Endothelial cell of umbilical vein (primary cell): ENCODE results near the gene TCF23. TPM values are rescaled to one million over a fixed set of nuclear protein-coding genes. Genes with fewer than 3 reads are reported as not detected.

Experiments
- BruUV-seq: library from RNA; stranded (reverse); fragments of 400-500 nt; replicated peaks from 2 replicates; lab custom pipeline; 2021; lab: Mats Ljungman, UMichigan
- CTCF ChIA-PET: fragments of 300-600, 350-600 bp; sonication (Branson Sonifier 250); formaldehyde crosslinking; loops from one replicate; lab custom pipeline; 2021; ENCODE audit warnings: antibody characterized with exemption, inconsistent platforms; lab: Charles Lee
- POLR2A ChIA-PET: fragments of 300-600, 350-600 bp; sonication (Branson Sonifier 250); formaldehyde crosslinking; loops from one replicate; lab custom pipeline; 2021; ENCODE audit warnings: antibody characterized with exemption, inconsistent platforms; lab: Charles Lee
- DNase-seq: peaks from one replicate; pipeline ENCODE4 v3.0.0-alpha.2; 2011; ENCODE audit warnings: low read depth, low spot score
- FAIRE-seq: peaks from 2 replicates; lab custom pipeline; 2011; peaks lifted over from hg19 to GRCh38; lab: Jason Lieb, UNC
- H2AFZ ChIP-seq: 2 replicates; pipeline ENCODE4 v1.6.0; 2012; ENCODE audit warnings: low read depth, low read length, control low read depth, inconsistent platforms
- H3K27ac ChIP-seq: 2 replicates; pipeline ENCODE4 v1.5.1; 2011; ENCODE audit warnings: low read depth, mild to moderate bottlenecking, control low read depth, low read length, moderate library complexity; ENCODE audit not compliant: insufficient read depth
- H3K27me3 ChIP-seq, 2 experiments: 2 replicates each; pipeline versions ENCODE4 v1.6.0 to v1.6.1; 2011; ENCODE audit warnings: low read length in 2 of 2, mixed read lengths in 1 of 2; ENCODE audit not compliant: control insufficient read depth in 2 of 2, insufficient read depth in 2 of 2
- H3K36me3 ChIP-seq, 2 experiments: 2 replicates in 1 of 2; 3 replicates in 1 of 2; pipeline ENCODE4 v1.5.1; 2011; ENCODE audit warnings: low read length in 2 of 2, mild to moderate bottlenecking in 1 of 2, moderate library complexity in 1 of 2; ENCODE audit not compliant: control insufficient read depth in 2 of 2, insufficient read depth in 2 of 2; ENCODE audit errors: extremely low read depth in 1 of 2
- H3K4me1 ChIP-seq: 3 replicates; pipeline ENCODE4 v1.5.1; 2011; ENCODE audit warnings: mild to moderate bottlenecking, low read length; ENCODE audit not compliant: control insufficient read depth, insufficient read depth; ENCODE audit errors: extremely low read depth
- H3K4me2 ChIP-seq: 2 replicates; pipeline ENCODE4 v1.6.1; 2011; ENCODE audit warnings: low read length, control low read depth, mixed read lengths; ENCODE audit not compliant: insufficient read depth
- H3K4me3 ChIP-seq, 3 experiments: fragments of 200-600 bp in 1 of 3; sonication (generic), shearing (Covaris generic) in 1 of 3; replicated peaks in 1 of 3; 2 replicates each; pipeline ENCODE4 v1.5.1; 2011 to 2016; ENCODE audit warnings: control low read depth in 3 of 3, low read length in 3 of 3, mild to moderate bottlenecking in 2 of 3, inconsistent platforms in 1 of 3, low read depth in 1 of 3, moderate library complexity in 1 of 3; ENCODE audit not compliant: insufficient read depth in 1 of 3
- H3K79me2 ChIP-seq: 2 replicates; pipeline ENCODE4 v1.6.0; 2012; ENCODE audit warnings: low read length, inconsistent platforms; ENCODE audit not compliant: control insufficient read depth, insufficient read depth
- H3K9ac ChIP-seq: replicated peaks from 2 replicates; pipeline ENCODE3; 2011; ENCODE audit warnings: low read length, control low read depth; ENCODE audit not compliant: insufficient read depth; ENCODE audit errors: extremely low read depth
- H3K9me1 ChIP-seq: replicated peaks from 3 replicates; pipeline ENCODE4 v1.6.0; 2011; ENCODE audit warnings: mild to moderate bottlenecking, low read length; ENCODE audit not compliant: control insufficient read depth, insufficient read depth; ENCODE audit errors: extremely low read depth
- H3K9me3 ChIP-seq: replicated peaks from 2 replicates; pipeline ENCODE4 v1.5.1; 2012; ENCODE audit warnings: low read length, inconsistent platforms; ENCODE audit not compliant: control insufficient read depth, insufficient read depth
- H4K20me1 ChIP-seq: replicated peaks from 2 replicates; pipeline ENCODE3; 2011; ENCODE audit warnings: mild to moderate bottlenecking, low read length; ENCODE audit not compliant: control insufficient read depth, insufficient read depth; ENCODE audit errors: extremely low read depth
- CTCF ChIP-seq, 2 donors: IDR thresholded peaks; 1 replicate in 1 of 2; 2 replicates in 1 of 2; pipeline ENCODE4 v1.5.1; 2011; ENCODE audit warnings: low read length in 2 of 2, mild to moderate bottlenecking in 2 of 2, moderate library complexity in 2 of 2, control low read depth in 1 of 2, inconsistent platforms in 1 of 2, low read depth in 1 of 2; ENCODE audit not compliant: insufficient read depth in 1 of 2; ENCODE audit errors: extremely low read depth in 1 of 2
- EZH2 ChIP-seq: IDR thresholded peaks from 2 replicates; pipeline ENCODE4 v1.6.1; 2012; ENCODE audit warnings: borderline replicate concordance, low read depth, mild to moderate bottlenecking, moderate library complexity, low read length, inconsistent platforms; ENCODE audit not compliant: severe bottlenecking
- FOS ChIP-seq: IDR thresholded peaks from 2 replicates; pipeline ENCODE4 v1.6.1; 2011; ENCODE audit warnings: mild to moderate bottlenecking, low read length, moderate library complexity, borderline replicate concordance; ENCODE audit not compliant: insufficient read depth
- GATA2 ChIP-seq: IDR thresholded peaks from 2 replicates; pipeline ENCODE4 v1.7.0; 2011; ENCODE audit warnings: low read depth, mild to moderate bottlenecking, moderate library complexity, mixed read lengths, low read length; ENCODE audit not compliant: insufficient read length, insufficient read depth
- JUN ChIP-seq: IDR thresholded peaks from 2 replicates; pipeline ENCODE4 v1.6.1; 2011; ENCODE audit warnings: borderline replicate concordance, low read depth; ENCODE audit not compliant: insufficient read length, insufficient read depth
- MAX ChIP-seq: IDR thresholded peaks from 2 replicates; pipeline ENCODE4 v1.6.1; 2011; ENCODE audit not compliant: insufficient read depth, insufficient read length
- MYC ChIP-seq: IDR thresholded peaks from one replicate; pipeline ENCODE4 v1.6.1; 2011; ENCODE audit warnings: mild to moderate bottlenecking, low read depth, low read length
- POLR2A ChIP-seq: IDR thresholded peaks from 2 replicates; pipeline ENCODE4 v1.6.1; 2012; ENCODE audit warnings: low read depth, mild to moderate bottlenecking, control low read depth, low read length
- POLR2AphosphoS5 ChIP-seq: IDR thresholded peaks from 2 replicates; pipeline ENCODE4 v1.6.1; 2012; ENCODE audit warnings: low read depth, mild to moderate bottlenecking, control low read depth, low read length, moderate library complexity; ENCODE audit not compliant: insufficient read depth
- dilution Hi-C: fragments of 300-500 bp; cut with MboI; formaldehyde crosslinking; loops from one replicate; pipeline ENCODE4 v1.15.0; 2019; ENCODE audit warnings: low sequenced_read_pairs; ENCODE audit not compliant: extremely low pct_ligation_motif_present
- intact Hi-C: fragments of 100-400 bp; cut with micrococcal nuclease; formaldehyde crosslinking; loops from one replicate; pipeline ENCODE4 v1.10.0; 2022
- polyA plus RNA-seq, 4 experiments: library from polyadenylated mRNA; depleted of rRNA in 3 of 4; stranded (reverse) in 3 of 4; unstranded in 1 of 4; fragments of >200 nt; gene quantifications; 2 replicates each; pipeline versions ENCODE4 v1.2.1 to v1.2.3, GENCODE V29; 2011 to 2012; ENCODE audit warnings: missing spikeins in 1 of 4
- total RNA-seq: library from RNA; stranded (reverse); gene quantifications from 2 replicates; pipeline ENCODE4 v1.2.3, GENCODE V29; 2021

Gene TCF23
- total and polyA plus RNA-seq, 2 donors (not counting 3 experiments of a cell fraction or from before 2014, with no cell fraction given): not detected

DNA sequence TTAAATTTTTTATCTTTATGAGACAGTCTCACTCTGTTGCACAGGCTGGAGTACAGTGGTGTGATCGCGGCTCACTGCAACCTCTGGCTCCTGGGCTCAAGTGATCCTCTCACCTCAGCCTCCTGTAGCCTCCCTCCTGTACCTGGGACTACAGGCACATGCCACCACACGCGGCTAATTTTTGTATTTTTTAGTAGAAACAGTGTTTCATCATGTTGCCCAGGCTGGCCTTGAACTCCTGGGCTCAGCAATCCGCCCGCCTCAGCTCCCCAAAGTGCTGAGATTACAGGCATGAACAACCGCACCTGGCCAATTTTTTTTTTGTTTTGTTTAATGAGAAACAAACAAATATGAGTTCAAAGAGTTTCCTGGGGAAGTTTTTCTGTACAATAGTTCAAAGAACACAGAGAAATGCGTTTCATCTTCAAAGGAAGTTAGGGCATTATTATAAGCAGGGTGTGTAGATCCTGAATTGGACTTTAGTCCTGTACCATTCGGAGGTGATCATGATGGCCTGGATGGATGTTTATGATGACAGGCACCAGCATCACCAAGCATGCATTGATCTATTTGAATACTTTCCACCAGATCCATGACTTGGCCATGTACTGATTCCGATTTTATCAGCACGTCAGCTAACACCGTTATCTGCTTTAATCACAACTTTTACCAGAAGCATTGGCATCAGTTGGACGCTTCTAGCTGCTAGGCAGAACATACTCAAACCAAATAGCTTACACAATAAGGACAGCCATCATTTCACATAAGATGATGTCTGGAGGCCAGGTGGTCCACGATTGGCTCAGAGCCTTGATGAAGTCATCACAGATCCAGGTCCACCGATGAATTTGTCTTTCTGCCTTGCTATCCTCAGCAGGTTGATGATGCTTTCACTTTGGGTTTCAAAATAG is 28.9 kb downstream of the TCF23 start:
- POLR2A ChIA-PET: interaction anchor here (0.6 kb wide), 1 partner anchor 130 kb away, joined by 3 read pairs; no protein-coding TSS in a partner anchor
- intact Hi-C loops: no loop called here
- dilution Hi-C loops: no loop called here

GRCh38 chr2:27178469-27178868 is 29.7 kb downstream of the TCF23 start:
- dilution Hi-C loops: no loop called here
- no peak overlapping the region for H3K27ac ChIP-seq
- intact Hi-C loops: no loop called here
- ChIA-PET POLR2A (no interaction called here), CTCF (interaction anchor here (1.0 to 1.2 kb wide), 2 partner anchors 9 to 332 kb away, joined by 3 to 4 read pairs; no protein-coding TSS in a partner anchor)
- H2AFZ ChIP-seq: no peak overlapping the region
- H4K20me1 ChIP-seq: no peaks in the 10 kb centered on the region
- no peaks in the 10 kb centered on the region for H3K36me3 ChIP-seq
- peaks cover 17 to 20% of the 10 kb centered on the region in 2 experiments for H3K27me3 ChIP-seq
- no peak overlapping the region for H3K4me3 ChIP-seq
- H3K9ac ChIP-seq: no peak overlapping the region
- H3K4me1 ChIP-seq: no peaks in the 10 kb centered on the region
- H3K4me2 ChIP-seq: no peak overlapping the region
- no peak for TF ChIP-seq CTCF (IDR thresholded peaks at IDR 0.05; ENCODE audit: extremely low read depth in 1 of 2, insufficient read depth in 1 of 2, low read depth in 1 of 2, low read length in 2 of 2)
- TF ChIP-seq MAX: no peak
- no peak for TF ChIP-seq EZH2
- no peak for TF ChIP-seq FOS
- no peak for TF ChIP-seq GATA2
- TF ChIP-seq POLR2AphosphoS5: no peak
- no peak for TF ChIP-seq POLR2A
- no peak for TF ChIP-seq JUN
- TF ChIP-seq MYC: no peak
- no TSS peak for BruUV-seq
- no peak for FAIRE-seq
- H3K9me3 ChIP-seq: no peaks in the 10 kb centered on the region
- no peaks in the 10 kb centered on the region for H3K9me1 ChIP-seq
- DNase-seq: no peak
- no peaks in the 10 kb centered on the region for H3K79me2 ChIP-seq

More for the DNA sequence above, 28.9 kb downstream of the TCF23 start:
- CTCF ChIA-PET: interaction anchor here (1.0 to 1.8 kb wide), 3 partner anchors 8 to 332 kb away, joined by 3 to 4 read pairs (median 4); no protein-coding TSS in a partner anchor
- no peak for FAIRE-seq
- TF ChIP-seq POLR2AphosphoS5: no peak
- TF ChIP-seq POLR2A: no peak
- TF ChIP-seq JUN: no peak
- no peak for TF ChIP-seq MAX
- no peak for TF ChIP-seq EZH2
- Histone ChIP-seq H3K4me1 (no peaks in the 10 kb centered on the region), H3K4me2 (no peak overlapping the region), H3K4me3 (no peak overlapping the region), H3K79me2 (no peaks in the 10 kb centered on the region), H3K36me3 (no peaks in the 10 kb centered on the region), H3K9ac (no peak overlapping the region), H2AFZ (no peak overlapping the region), H4K20me1 (no peaks in the 10 kb centered on the region), H3K9me1 (no peaks in the 10 kb centered on the region), H3K27me3 (peaks cover 18 to 23% of the 10 kb centered on the region in 2 experiments), H3K9me3 (no peaks in the 10 kb centered on the region), H3K27ac (no peak overlapping the region)
- DNase-seq: no peak
- no TSS peak for BruUV-seq
